GM11168 (cell line): ENCODE measurements around the gene CCDC127.

Experiments used
- in situ Hi-C: fragments of 300-500 bp; cut with MboI; formaldehyde crosslinking; loops from one replicate; pipeline ENCODE4 v1.12.0; 2022; ENCODE audit warnings: low sequenced_read_pairs; ENCODE audit not compliant: unreplicated experiment

CCDC127 gene

DNA sequence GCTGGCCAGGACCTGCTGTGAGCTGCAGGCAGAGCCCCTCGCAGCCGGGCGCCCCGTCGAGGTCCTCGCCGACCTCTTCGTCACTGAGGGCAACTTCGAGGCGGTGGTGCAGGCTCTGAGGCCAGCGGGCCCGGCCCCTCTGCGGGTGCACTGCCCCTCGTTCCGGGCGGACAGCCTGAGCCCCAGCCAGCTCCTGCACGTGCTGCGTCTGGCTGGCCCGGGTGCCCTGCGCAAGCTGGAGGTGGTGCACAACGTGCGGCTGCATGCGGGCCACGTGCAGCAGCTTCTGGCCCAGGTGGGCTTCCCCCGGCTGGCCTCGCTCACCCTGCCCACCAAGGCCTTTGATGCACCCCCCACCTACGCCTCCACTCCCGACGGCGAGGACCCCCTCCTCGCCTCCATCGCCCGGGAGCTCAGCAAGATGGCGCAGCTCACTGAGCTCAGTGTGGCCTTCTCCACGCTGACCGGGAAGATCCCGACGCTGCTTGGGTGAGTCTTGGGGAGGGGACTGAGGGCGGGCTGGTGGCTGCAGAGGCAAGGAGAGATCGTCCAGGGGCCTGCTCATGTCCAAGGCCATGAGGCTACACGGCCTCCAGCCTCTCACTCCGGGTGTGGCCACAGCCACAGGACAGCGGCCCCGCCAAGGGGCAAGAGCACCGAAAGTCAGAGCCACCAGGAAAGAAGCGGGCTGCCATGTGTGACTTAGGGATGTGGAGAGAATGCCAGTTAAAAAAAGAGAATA is 25.8 kb downstream of the CCDC127 start:
- in situ Hi-C loops = no loop called here

DNA sequence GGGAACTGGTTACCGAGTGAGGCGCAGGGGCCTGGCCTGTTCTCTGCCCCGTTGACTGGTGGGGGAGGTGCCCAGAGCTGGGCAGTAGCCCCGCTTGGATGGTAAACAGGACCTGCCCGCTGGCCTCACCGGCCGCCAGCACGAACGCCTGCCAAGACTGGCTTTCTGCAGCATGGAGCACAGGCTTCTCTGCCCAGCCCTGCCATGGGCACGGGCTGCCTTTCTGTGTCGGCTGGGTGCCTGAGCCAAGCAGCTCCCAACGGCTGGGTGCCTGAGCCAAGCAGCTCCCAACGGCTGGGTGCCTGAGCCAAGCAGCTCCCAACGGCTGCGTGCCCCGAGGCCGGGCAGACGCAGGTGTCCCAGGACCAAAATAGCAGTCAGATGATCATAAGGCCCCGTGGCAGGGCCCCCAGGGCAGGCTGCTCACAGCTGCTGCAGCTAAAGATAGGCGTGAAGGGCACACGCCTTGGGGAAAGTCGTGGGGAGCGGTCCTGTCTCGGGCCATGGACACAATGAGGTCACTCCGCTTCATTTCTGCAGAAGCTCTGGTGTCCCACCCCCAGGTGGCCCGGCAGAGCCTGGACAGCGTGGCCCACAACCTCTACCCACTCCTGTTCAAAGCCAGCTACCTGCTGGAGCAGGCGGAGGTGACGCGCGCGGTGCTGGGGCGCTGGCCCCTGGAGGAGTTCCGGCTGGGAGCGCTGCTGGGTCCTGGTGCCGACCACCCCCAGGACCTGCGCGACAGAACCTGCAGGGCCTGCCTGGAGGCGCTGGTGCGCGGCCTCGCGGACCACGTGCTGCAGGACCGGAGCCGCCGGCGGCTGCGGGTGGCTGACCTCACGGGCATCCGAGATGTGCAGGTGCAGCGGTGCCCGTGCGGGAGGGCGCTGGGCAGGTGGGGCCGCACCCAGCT is 26.7 kb downstream of the CCDC127 start, which contains the start of gene LRRC14B:
LRRC14B (plus strand) TSS at position 460 of the 913 bp plus-strand sequence; CDS start at position 504, 44 bp downstream.
- in situ Hi-C loops = no loop called here

DNA sequence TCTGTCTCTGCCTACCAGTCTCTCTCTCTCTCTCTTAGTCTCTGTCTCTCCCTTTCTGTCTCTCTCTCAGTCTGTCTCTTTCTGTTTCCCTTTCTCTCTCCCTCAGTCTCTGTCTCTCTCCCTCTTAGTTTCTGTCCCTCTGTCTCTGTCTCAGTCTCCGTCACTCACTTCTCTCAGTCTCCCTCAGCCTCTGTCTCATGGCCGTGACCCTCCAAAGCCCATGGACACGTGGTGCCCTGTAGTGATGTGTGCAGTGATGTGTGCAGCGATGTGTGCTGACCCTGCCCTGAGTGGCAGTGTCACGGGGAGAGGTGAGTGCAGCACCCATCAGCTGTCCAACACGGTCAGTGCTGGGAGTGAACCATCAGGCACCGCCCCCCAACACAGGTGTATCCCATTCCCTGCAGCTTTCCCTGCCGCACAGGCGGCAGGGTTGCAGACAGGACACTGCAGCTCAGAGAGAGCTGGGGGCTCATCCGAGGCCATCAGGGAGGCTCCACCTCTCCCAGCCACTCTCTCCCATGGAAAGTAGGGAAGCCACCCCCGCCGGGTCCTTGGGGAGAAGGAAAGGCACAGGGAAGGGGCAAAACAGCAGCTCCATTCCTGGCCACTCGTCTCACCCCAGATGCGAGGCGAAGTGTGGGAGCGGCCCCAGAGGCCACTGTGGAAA is 27.5 kb downstream of the CCDC127 start:
- in situ Hi-C loops = no loop called here

DNA sequence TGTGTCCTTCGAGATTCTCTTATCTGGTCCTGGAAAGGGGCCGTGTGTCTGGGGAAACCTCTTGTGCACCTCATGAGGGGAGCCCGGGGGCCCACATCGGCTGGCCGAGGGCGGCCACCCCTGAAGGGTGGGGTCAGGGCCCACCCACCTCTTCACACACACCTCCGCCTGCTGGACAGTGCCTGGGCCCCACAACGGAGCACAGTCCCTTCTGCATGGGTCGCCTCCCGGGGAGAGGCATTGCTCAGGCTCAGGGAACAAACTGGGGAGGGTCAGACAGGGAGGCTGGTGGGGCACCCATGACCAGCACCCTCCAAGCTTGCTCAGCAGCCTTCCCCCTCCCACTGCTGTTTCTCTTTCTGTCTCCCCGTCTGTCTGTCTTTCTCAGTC is 28.0 kb downstream of the CCDC127 start:
- in situ Hi-C loops = no loop called here

DNA sequence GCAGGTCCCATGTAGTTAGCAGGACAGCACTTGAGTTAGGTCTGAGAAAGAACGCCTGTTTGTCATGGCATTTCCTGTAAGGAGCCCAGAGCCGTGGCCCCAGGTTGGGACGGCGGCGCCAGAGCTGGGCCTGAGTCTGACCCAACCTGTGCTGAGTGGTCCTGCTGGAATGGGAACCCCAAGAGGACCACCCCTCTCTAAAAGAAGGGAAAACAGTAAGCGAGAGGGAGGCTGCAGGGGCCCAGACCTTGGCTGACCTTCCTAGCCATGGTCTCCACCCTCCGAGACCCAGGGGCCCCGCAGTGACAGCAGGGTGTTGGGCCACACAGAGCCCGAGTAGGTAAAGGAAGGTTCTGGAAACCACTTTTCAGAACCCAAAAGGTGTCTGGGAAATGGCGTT is 28.5 kb downstream of the CCDC127 start:
- in situ Hi-C loops = no loop called here

DNA sequence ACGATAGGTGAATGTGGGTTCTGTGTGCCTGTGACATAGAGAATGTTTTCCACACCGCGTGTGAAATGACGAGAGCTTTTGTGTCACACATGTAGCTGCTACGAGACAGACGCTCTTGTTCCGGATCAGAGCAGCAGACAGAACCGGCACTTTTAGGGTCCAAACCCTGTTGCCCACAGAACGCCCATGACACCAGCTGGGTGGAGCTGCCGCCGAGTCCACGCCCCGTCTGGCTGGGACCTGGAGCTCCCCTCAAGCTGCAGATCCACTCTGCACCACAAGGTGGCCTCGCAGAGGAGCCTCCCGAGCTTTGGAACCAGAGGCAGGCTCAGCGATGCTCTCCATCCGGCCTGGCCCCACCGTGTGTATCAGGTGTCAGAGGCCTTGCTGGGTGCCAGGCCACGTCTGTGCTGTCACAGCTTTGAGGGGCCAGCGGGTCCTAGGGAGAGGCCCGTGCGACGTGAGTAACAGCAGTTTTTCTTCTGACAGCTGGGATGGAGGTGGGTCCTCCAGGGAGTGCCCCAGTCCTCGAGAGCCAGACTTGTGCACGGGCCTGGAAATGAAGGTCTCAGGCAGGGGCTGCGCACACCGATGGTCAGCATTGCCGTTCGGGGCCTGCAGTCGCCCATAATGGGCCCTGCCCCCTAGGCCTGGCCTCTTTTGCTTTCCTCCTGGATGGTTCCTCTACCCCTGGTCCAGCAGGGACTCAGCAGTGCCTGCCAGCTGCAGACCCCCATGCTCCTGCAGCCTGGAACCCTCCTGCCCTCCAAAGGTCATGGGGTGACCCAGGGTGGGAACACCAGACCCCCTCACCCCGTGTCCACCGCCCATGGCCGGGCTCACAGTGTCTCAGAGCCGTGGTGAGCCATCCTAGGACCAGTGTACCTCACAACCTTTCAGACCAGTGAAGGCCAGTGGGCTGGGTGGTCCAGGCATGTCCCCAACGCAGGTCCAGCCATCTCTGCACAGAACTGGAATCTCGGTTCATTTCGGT is 29.2 kb downstream of the CCDC127 start:
- in situ Hi-C loops = no loop called here

DNA sequence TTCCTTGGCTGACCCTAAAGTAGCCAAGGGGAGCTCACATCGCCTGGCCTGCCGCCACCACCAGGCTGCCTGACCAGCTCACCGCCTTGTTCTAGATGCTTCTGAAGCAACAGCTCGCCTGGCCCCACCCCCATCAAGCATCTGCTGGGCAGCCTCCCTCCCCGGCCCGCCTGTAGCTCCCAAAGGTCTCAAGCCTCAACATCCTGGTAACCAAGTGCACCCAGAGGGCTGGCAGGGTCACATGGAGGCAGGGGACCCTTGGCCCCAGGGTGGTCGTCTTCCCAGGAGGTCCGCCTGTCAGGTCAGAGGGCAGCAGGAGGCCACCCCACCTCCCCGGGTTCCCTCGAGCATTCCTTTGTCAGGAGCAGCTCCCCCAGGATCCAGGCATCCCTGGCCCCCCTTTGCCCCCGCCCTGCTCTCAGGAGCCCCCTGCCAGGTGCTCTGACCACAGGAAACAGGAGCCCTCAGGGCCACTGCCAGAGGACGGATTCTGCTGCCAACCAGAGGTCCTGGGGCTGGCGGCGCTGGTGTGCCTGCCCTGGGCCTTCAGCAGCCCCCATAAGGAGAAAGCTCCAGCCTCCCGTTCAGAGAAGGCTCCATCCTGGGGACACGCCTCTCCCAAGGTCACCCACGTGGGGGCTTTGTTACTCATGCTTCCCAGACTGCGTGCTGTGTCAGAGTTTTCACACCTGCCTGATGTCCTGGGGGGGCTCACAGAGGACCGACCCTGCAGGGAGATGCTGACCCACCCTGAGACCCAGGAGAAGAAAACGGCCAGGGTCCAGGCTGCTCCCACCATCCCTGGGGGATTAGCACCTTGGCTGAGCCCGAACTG is 30.1 kb downstream of the CCDC127 start:
- in situ Hi-C loops = no loop called here

DNA sequence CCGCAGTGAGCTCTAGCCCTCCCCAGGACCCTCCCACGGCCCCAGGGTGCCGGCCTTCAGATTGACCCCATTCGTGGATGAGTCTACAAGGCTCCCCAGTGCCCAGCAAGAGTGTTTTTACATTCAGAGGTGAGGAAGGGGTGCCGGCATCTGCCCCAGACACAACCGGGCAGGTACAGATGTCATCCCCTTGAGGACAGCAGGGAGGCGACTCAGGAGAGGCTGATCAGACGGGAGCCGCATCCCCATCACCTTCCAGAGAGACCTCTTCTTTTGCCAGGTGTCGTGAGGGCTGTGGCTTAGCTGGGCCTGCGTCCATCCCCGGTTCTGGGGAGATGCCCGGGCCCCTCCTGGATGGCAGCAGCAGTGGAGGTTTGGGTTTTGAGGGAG is 30.9 kb downstream of the CCDC127 start:
- in situ Hi-C loops = no loop called here

DNA sequence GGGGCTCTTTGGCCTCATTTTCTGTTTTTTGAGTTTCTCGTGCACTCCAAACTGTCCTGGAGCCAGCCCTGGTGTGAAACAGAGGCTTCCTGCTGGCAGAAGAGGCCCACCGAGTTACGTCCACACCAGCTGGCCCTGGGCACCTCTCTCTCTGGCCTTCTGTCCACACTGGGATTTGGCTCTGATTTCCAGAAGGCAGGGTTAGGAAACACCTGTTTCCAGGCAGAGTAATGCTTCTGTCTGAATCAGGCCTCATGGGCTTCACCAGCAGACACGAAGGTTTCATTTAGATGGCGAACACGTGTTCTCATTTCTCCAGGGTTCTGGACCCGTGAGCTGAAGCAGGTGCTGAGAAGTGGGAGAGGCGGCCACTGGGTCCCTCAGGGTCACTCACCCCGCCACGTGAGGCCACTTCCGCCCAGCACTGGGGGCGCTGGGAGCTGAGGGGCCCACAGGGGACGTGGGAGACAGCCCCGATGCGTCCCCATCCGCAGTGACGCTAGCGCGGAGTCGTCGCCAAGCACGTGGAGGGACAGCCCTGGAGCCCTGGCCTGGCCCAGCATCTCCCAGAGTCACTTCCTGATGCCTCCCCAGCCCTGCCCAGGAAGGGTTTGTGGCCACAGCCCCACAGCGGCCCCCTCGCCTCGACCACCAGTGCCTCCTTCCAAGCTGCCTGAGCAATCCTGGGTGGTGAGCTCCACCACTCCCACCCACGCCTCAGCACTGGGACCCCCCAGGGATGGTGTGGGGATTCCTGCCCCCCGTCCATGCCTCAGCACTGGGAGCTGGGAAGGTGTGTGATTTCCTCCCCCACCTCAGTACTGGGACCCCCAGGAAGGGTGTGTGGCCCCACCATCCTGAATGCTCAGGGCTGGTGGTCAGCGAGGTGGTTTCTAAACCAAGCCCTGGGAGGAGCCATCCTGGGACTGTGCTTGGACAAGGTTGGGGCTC is 31.6 kb downstream of the CCDC127 start:
- in situ Hi-C loops = no loop called here

DNA sequence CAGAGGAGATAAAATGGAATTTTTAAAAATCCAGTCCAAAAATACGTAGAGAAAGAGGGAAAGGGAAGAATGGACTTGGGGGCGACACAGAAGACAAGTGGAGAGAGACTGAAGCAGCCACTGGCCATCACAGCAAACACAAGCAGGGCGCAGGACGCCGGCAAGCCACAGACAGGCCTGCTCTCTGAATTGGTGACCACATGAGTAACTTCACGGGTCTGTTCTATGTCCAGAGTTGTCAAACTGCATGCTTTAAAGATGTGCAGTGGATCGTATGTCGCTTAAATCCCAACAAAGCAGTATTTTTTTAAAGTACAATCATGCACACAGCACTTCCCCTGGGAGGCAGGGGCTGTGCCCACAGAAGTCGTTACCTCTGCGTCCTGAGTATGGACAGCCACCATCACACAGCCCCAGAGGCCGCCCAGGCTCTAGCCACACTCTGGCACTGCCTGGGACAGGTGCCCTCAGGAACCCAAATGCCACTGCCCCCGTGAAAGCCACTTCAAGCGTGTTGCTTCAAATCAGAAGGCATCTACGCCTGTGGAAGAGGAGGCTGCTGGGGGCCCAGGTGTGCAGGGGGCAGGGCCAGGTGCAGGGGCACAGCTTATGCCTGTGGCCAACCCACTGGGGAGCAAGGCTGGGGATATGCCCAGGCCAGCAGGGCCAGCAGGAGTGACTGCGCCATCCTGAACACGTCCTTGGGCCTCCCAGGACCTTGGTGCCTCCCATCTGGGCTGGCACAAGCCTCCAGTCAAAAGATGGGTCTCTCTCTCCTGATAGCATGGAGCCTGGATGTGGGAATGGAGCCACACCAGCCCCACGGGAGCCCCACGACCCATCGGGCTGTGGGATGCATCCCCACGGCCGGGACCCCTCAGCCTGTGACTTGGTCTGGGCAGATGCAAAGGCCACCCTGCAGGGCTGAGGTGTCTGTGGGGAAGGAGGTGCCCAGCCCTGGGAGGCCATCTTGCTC is 32.6 kb downstream of the CCDC127 start:
- in situ Hi-C loops = no loop called here

DNA sequence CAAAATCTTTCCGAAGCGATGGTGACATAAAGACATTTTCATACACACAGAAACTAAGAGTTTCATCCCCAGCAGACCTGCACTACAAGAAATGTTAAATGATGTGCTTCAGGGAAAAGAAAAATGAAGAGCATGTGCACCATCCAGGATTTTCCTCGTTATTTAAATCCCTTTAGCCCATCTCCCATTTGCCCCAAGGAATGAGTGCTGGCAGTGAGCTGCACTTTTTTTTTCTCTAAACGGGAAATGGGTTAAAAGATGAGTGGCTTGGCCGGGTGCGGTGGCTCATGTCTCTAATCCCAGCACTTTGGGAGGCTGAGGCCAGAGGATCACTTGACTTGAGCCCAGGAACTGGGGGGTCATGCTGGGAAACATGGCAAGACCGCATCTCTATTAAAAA is 33.5 kb downstream of the CCDC127 start:
- in situ Hi-C loops = no loop called here

DNA sequence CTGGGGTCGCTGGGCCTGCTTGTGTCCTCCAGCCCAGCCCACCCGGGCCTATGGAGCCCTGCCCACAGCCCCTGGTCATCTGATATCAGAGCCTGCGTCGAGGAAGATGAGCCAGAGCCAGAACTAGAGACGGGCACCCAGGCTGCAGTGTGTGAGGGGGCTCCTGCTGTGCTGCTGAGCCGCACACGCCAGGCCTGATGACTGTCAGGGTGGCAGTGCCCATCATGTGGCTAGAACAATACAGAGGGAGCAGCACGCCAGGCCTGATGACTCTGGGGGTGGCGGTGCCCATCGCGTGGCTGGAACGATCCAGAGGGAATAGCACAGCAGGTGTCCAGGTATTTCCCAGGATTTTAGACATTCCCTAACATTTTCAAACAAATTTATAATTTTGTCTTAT is 35.8 kb downstream of the CCDC127 start:
- in situ Hi-C loops = no loop called here

DNA sequence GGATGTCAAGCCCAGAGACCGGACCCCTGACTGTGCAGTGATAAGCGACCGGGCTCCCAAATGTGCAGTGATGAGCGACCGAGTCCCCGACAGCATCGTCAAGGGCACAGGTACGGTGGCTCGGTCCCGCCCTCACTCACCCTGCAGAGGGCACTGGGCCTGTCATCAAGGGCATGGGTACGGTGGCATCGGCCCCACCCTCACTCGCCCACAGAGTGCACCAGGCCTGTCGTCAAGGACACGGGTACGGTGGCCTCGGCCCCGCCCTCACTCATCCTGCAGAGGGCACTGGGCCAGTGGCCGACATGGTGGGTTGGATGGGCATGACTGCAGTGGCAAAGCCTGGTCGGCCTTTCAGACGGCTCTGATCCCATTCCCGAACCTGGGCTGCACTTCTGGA is 36.4 kb downstream of the CCDC127 start:
- in situ Hi-C loops = no loop called here

DNA sequence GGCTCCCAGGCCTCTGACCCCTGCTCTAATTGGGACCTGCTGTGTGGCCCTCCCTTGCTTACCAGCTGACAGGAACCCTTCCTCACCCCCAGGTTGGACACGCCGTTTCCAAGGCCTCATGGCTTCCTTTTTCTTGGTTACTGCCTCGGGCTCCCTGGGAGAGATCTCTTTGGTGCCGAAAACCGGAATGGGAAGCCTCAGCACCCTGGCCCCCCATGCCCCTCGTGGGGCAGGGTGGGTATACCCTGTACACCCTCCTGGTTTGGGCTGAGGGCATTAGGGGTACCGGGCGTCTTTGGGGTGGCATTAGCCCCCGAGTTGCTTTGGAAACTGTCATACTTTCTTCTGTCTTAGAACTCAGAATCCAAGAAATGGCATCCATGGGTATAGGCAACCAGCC is 36.8 kb downstream of the CCDC127 start:
- in situ Hi-C loops = no loop called here

DNA sequence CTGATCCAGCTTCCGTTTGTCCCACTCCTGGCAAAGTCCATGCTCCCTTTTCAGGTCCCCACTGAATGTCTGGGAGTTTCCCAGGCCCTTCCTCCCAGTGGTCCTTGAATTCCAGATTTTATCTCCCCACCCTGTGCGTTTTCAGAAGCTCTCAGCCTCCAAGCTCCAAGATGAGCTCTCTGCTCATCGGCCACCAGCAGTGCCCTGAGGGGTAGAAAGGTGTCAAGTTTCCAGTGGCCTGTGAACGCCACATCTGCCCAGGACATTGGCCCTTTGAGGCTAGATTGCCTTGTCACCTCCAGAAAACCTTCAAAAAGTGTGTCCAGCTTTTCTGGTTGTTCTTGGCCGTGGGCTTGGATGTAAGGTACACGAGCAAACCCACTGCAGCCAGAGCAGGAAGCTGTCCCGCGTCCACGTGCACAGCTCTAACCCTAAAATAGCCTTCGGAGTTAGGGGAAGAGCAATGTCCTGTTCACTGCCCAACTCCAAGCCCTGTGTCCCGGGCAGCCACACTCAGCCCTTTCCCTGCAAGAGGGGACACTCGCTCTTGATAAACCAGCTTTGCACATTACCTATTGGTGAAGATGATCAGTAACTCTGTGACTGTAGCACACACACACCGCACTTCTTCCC is 37.6 kb downstream of the CCDC127 start:
- in situ Hi-C loops = no loop called here

DNA sequence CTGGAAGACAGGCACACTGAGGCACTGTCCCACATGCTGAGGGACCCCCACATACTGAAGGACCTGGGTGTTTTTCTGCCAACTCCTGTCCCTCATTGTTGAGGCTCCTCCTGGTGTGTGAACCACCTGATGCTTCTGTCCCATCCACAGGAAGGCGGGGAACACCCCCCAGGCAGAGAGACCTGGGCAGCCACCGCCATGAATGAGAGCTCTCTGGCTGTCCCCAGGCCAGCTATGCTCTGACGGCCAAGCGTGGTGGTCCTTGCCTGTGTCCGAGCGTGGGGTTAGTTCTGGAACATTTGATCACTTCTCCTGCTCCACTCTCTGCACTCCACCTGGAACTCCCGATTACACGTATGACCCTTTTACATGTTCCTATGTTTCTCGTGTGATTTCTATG is 38.6 kb downstream of the CCDC127 start:
- in situ Hi-C loops = no loop called here
